NCI-H2107 (cell line): ENCODE measurements around the gene ETNK2.

Source experiments
- DNase-seq: peaks from one replicate; lab custom pipeline; 2025; lab: John Stamatoyannopoulos, UW

The ETNK2 gene

DNA sequence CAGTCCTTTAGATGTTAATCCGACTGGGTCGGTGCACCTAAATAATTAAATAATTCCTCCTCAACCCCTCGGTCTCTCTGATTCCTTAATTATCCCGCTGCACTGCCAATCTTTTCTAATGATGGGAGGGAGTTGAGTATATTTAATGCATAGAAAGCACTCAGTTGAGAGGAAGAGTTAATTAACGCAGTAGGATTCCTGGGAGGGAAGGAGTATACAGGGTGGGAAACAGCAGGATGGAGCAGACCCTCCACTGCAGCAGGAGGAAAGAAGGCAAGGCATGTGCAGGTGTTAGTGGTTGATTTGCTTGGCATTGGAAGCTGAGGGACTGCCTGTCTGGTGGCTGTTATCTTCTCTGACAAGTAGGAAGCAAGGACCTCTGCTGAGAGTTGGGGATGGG lies 24.2 kb upstream of the ETNK2 start:
- no peak for DNase-seq

DNA sequence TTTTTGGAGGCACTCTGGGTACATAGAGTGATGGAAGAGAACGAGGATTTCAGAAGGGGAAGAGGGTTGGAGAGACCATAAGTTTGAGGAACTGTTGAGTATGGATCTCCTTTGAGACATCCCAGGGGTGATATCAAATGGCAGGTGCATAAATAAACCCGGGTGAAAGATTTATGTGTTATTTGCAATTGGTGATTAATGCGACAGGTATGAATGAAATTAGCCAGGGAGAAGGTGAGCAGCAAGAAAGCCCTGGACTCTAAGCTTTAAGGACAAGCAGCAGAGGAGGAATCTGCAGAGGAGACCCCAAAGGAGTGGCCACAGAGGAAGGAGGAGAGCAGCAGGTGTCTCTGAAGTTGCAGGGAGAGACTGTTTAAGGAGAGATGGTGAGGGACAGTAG lies 23.1 kb upstream of the ETNK2 start:
- no peak for DNase-seq

DNA sequence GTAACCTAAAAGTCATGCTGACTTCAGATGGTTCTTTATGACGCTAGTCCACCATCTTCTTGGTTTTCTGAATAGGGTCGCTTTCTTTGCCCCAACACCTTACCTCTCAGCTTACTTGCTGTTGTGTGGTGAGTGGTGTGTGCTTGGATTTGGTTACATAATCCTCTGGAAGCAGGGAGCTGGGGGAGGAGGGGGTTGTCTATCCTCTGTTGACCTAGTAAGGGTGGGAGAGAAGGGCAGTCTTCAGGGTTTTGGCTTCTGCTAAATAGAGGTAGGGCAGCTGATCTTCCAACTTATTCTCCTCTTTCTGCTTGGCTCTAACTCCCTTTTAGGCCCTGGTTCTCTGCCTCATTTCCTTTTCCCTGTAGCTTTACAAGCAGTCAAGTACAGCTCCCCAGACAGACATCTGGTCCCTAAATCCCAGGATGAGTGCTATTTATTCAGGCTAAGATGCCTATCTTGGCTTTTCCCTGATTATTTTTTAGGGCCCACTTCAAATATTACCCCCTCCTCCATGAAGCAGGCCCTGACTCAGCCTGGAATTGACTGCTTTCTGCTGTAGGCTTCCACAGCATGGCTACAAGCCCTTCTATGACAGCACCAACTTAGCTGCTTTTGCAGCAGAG lies 20.7 kb upstream of the ETNK2 start:
- no peak for DNase-seq

DNA sequence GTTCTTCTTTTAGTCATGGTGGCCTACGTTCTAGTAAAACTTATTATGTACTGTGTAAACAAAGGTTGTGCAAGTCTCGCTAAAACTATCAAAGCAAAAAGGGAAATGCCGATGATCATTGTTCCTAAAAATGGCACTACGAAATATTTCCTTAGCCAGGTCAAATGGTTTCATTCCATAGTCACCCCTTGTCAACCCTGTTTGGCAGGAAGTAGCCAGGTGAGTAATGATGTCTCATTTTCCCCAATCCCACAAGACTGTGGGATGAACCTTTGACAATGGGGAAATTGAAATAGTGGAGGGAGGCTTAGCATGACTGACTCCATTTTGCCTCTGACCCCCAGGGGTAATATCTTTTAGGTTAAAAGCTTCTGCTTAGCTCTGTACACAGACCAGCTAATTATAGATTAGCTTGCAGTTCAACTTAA lies 19.9 kb upstream of the ETNK2 start:
- DNase-seq = no peak

DNA sequence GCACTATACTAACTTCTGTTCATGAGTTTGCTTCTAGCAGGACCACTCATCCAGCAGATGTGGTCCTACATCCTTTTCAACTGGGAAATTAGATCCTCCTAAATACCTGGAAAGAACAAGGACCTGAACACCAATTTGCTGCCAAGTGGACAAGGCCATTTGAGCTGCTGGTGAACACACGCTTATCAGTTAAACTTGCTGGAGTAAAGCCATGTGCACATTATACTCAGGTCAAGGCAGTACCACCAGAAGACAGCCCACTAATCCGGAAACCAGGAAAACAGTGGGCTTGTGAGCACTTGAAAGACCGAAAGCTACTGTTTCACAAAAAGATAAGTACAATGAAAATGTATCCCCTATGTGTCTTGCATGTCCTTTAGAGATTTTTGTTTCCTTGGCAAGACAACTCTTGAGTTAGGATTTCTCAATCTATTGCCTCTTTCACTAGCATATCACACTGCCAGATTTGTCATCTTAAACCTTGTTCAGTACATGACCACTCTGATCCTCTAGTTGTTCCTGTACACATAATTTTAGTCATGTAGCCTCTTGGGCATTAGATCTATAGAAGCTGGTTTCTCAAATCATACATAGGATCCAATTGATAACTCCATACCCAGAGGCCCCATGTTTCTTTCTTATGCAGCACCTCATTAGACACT lies 18.8 kb upstream of the ETNK2 start:
- no peak for DNase-seq

DNA sequence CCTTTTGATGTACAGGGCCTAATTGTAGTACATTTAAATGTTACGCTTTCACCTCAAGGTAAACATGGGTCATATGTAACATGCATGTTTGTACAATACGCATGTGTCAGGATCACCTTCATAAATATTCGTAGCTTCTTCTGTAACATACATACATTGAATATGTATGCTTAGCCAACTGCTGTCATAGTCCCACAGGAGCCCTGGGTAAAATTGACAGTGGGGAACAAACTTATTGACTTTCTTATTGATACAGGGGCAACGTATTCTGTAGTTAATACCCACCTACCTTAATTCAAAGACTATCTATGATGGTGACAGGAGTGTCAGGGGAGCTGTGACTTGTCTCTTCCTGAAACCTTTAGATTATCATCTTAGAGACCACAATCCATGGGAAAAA lies 18.0 kb upstream of the ETNK2 start:
- no peak for DNase-seq

DNA sequence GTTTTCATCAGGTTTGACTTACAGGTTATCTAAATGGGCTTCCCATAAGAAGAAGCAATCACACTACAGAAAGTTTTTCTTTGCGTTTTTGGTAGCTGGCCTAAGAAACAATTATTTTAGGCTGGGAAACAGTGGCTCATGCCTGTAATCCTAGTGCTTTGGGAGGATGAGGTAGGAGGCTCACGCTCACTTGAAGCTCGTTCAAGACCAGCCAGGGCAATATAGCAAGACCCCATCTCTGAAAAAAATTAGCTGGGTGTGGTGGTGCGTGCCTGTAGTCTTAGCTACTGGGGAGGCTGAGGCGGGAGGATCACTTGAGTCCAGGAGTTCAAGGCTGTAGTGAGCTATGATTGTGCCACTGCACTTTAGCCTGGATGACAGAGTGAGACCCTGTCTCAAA lies 15.9 kb upstream of the ETNK2 start:
- no peak for DNase-seq

DNA sequence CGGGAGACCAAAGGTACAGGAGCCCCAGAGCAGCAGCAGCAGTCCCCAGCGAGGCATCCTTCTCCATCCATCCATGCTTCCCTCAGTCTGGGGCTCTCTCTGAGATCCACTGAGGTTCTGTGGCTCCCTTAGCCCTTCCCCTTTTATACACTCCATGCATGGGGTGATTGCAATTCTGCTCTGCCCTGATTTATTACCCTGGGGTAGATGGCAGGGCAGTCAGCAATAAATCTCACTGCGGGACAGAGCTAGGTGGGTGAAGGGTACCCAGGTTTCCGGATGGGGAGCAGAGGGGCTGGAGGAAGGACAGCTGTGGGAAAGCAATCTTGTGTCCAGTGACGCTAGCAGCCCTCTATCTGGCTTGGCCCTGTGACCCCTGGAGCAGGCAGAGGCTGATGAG lies 14.4 kb upstream of the ETNK2 start, which contains the start of gene REN:
TSS of gene REN (minus strand) at position 119 of the 400 bp plus-strand sequence. CDS start at position 75, 44 bp downstream.
- no peak for DNase-seq

DNA sequence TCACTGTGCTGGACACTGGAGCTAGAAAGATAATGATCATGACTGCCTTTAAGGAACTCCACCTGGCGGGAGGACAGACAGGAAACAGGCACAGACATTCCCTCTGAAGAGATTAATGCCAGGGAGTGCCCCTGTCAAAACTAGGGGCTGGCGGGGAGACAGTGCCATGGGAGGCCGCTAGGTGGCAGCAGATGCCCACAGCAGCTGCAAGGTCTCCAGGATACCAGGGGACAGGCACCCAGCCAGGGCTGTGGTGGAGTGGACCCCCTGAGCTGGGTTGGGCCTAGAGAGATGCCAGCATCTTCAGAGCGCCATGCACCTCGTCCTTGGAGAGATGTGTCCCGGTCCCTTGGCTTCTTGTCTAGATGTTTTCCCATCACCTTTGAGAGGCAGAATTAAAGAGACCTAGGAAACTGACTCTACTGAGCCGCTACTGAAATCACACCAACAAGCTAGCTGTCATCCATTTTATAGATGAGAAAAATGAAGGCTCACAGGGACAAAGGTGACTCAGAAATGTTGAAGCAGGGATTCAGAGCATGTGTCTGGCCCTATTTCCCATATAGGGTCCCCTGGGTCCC lies 10.7 kb upstream of the ETNK2 start:
- peak; percentile 75 for DNase-seq

DNA sequence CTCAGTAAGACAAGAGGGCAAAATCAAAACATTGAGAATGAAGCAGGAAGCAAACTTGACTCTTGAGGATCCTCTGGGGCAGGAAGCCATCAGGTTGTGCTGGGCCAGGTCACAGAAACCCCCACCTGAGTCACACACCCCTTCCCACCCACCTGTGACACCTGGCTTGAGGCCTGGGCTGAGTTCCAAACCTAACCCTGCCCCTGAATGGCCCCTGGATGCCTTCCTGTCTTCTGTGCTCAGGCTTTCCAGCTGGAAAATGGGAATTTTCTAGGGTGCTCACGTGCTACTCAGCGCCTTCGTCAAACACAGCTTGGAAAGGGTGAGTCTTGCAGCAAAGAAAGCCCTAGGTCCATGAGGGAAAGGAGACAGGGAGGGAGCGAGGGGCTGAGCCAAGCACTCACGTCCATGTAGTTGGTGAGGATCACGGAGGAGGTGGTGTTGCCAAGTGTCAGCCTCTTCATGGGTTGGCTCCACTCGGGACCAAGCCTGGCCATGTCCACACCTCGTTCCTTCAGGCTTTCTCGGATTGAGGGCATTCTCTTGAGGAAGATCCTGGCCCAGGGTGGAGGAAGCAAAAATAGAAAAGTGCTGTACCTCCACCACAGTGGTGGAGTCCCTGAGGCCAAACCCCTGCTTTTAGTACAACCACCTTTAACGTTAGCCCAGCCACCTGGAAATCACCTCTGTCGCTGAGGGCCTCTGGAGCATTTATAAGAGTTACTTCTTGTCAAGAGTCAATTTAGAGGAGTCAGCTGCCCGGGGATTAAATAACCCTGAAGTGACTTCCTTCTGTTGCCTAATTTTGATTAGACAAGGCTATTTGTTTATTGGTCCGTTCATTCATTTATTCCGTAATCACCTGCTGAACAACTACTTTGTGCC lies 10.0 kb upstream of the ETNK2 start:
- no peak for DNase-seq

DNA sequence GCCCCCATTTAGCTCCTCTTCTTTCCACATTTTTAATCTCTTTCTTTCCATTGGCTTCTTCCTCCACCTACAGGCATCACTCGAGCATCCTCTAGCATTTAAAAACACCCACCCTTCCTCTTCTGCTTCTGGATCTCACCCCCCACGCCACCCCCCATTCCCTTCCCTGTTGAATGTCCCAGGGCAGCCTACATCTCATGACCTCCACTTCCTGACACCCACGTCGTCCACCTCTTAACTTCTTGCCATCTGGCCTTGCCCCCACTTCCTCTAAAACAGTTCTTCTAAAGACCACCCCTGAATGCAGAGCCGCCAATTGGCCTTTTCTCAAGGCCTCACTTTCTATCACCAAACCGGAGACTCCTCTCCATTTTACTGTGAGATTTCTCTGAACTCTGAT lies 6.1 kb upstream of the ETNK2 start:
- DNase-seq = no peak

DNA sequence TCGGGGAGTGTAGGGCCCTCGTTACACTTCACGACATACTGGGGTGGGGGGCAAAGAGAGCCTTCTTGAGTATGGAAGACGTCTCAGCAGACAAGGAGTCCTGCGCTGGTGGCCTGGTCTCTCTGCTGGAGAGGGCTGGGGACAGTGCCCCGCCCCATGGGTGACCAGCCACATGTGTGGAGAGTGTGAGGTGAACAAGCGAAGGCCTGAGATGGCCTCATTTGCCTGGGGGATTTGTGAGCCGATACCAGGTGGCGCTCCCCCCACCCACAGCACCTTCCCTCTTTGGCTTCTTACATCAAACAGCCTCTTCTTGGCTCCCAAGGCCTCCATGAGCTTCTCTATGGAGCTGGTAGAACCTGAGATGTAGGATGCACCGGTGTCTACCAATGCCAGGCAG lies 4.0 kb upstream of the ETNK2 start:
- DNase-seq = no peak

DNA sequence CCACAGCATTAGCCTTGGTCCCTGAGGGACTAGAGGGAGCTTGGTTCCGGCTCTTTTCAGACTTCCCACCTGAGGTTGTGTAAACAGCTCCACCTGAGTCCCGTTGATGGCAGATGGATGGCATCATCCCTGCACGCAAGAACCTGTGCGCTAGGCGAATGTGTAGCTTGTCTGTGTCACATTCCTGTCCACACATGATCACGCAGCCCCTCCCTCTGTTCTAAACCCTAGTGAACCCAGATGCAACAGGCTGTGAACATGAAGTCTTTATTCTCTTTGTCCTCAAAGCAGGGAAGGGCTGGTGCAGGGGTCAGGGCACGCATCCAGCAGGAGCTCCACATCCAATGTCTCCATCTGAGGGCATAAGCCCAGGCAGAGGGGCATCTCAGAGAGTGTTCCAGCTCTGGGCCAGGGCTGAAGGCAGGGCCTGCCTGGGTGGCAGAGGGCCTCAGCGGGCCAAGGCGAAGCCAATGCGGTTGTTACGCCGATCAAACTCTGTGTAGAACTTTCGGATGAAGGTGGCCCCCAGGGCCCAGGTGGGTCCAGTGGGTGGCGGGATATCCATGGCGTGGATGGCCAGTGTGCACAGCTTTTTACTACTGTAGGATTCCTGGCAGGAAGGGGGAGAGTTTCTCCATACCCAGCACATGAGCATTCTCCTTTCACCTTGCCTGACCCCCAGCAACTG lies 2.9 kb upstream of the ETNK2 start:
- peak; percentile 49 for DNase-seq

DNA sequence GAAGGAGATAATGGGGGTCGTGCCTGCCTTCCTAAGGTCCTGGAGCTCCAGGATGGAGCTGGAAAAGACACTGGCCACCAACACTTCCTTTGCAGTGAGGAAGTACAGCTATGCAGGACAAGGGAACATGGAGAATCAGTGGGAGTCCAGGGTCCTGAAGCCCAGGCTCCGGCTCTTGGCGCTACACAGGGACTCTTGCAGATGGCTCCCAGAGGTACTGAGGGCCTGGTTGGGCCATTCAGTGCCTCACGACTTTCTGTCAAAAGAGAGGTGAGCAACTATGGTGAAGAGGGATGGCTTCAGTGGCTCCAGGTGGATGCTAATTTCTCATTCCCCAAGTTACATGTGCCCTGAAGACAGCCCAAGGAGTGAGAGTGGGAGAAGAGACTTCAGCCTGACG lies 1.8 kb upstream of the ETNK2 start:
- DNase-seq = no peak

DNA sequence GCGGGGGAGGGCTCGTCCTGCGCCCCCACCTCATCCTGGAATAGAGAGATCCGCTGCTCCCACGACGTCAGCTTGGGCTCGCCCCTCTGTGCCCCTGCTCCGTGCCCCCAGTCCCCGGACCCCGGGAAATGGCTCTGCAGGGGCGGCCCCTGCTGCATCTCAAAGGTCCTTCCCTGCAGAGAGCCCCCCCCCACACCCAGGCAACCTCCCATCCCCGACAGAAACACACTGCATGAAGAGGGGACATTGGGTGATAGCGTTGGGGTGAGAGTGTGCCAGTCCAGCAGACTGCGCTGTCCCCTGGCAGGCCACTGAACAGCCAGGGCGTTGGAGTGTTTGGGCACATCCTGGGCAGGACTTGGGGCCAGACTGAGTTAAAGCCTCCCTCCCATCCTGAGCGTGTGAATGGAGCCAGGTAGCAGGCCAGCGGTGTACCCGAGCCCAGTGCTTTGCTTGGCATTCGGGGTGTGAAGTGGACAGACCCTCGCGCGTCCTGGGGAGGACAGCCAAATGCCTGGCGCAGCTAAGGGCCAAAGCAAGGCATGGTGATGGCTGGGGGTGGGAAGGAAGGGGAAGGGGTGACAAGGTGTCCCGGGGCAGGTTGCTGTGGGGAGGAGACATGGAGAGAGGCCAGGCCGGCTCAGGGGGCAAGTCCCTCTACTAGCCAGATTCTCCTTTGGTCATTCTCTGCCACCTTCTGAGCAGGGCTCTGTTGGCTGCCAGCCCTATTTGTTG lies 633 bp upstream of the ETNK2 start:
- no peak for DNase-seq

DNA sequence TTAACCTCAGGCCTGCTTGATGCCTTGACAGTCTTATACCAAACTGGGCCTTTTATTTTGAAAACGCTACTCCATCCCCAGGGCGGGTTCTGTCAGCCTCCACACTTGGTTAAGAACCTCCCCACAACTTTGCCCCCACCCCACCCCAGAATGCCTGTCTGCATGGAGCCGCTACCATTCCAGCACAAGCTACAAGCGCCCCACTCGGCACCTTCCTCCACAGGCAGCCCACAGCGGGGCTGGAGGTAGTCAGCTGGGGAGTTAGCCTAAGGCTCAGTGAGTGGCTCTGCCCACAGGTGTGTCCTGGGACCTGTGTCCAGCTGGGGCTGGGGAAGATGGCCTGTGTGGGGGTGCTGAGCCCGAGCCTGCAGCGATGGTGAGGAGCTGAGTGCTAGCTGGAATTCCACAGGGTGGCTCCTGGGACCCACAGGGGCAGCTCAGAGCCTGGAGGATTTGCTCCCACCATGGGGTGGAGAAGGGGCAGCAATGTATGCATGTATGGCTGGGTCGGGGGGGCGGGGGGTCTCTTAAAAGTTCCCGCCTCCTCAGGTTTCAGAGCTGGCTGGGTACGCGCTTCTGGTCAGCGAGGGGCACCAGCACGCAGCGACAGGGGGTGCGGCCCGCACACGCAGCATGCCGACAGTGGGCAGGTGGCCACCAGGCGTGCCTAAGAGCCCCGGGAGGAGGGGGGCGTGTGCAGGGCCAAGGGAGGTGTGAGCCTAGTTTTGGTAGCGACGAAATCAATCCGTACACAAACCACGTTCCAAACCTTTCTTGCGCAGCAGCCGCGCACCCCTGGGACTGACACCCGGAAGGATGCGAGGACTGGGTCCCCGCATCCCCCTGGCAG lies 917 bp downstream of the ETNK2 start:
- DNase-seq = no peak

DNA sequence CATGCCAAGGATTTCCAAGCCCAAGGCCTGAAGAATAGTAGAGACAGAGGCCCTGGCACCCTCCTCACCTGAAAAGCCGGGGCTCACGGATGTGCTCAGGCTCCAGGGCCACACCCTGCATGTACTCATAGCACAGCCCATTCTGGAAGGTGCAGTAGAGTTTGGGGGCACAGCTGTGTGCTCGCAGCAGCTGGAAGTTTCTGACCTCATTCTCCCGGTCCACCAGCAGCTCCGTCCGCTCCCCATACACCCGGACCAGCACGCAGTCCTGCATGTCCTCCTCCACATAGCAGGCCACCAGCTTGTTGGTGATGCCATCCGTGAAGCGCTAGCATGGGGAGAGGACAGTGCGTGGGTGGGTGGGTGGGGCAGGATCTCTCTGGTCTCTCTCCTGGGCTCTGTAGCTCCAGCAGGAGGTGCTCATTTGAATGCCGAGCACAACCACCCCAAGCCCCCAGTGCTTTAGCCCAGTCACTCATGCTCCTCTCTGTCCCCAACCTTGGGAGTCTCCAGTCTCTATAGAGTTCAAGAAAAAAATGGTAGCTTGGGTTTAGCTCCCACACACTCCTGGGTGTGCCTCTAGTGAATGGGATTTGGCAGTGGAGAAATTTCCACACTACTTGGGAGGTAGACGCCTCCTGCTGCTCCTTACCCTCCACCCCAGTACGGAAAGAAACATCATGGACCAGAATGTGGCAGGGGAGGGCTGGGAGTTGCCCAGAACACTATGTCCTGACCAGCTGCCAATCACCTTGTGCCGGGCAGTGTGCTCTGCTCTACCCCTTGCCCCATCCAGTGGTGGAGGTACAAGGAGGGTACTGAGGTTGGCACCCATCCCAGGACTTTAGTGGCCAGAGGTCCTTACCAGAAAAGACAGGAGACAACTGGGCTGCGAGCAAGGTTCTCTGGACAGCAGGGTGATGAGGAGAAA lies 1.9 kb downstream of the ETNK2 start:
- DNase-seq = no peak

DNA sequence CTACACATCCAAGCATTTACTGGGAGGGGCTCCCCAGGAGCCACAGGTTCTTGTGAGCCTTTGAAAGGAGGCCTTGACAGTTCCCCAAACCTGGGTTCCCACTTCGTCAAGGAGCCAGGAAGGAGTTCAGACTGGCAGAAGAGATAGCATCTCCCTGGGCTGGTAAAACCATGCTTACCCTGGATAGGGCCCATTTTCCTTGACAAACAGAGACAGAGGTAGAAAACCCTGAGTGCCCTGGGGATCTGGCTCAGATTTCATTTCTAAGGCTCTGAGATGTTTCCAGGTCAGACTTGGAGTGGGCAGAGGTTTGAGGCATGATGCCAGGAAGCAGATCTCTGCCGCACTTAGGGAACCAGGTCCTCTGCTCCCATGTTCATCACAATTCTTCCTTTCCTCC lies 2.7 kb downstream of the ETNK2 start:
- no peak for DNase-seq
